SU-DHL-6 (cell line): ENCODE data around the gene MDFIC.

Experiments
- CTCF ChIP-seq: fragments of 200-600 bp; sonication (generic); IDR thresholded peaks from one replicate; pipeline ENCODE4 v1.5.1; 2017; ENCODE audit warnings: antibody characterized with exemption, mild to moderate bottlenecking, low read length, moderate library complexity; ENCODE audit not compliant: insufficient read depth, poor library complexity, severe bottlenecking
- EZH2phosphoT487 ChIP-seq: fragments of 200-600 bp; sonication (generic), shearing (Covaris generic); conservative IDR thresholded peaks from 2 replicates; pipeline ENCODE4 v1.6.1; 2018; ENCODE audit warnings: mild to moderate bottlenecking, antibody characterized with exemption, low read length, moderate library complexity, mixed read lengths

- TF ChIP-seq CTCF, result no peak
- no peak for TF ChIP-seq EZH2phosphoT487
Observed at GRCh38 chr7:115034515-115034914, 112.6 kb downstream of the MDFIC start.
